GM12878 (cell line): ENCODE data around the gene NFAT5.

ENCODE experiments used
- CBFB ChIP-seq: IDR thresholded peaks from 2 replicates; pipeline ENCODE4 v1.6.1; 2016; ENCODE audit warnings: antibody characterized with exemption, low read depth
- CTCF ChIP-seq, 3 experiments: IDR thresholded peaks in 2 of 3; conservative IDR thresholded peaks in 1 of 3; 2 replicates each; pipeline ENCODE4 v1.5.1; 2011; ENCODE audit warnings: low read depth in 3 of 3, low read length in 3 of 3, mild to moderate bottlenecking in 3 of 3, control low read depth in 2 of 3, moderate library complexity in 2 of 3, inconsistent platforms in 1 of 3, mixed read lengths in 1 of 3; ENCODE audit not compliant: control insufficient read depth in 2 of 3, insufficient read depth in 1 of 3; ENCODE audit errors: extremely low read depth in 1 of 3
- EGR1 ChIP-seq, 2 experiments: IDR thresholded peaks; 1 replicate in 1 of 2; 2 replicates in 1 of 2; pipeline ENCODE4 v1.6.1; 2011 to 2012; ENCODE audit warnings: low read depth in 2 of 2, low read length in 2 of 2, borderline replicate concordance in 1 of 2, mild to moderate bottlenecking in 1 of 2, moderate library complexity in 1 of 2
- EP300 ChIP-seq, 2 experiments: fragments of 150-350 bp in 1 of 2; IDR thresholded peaks; 2 replicates each; pipeline ENCODE4 v1.6.1; 2011 to 2012; ENCODE audit warnings: low read depth in 2 of 2, low read length in 2 of 2, borderline replicate concordance in 1 of 2, improper control_type of control experiment in 1 of 2, inconsistent platforms in 1 of 2; ENCODE audit not compliant: control insufficient read depth in 1 of 2
- EZH2 ChIP-seq: IDR thresholded peaks from 2 replicates; pipeline ENCODE4 v1.6.1; 2012; ENCODE audit warnings: low read depth, mild to moderate bottlenecking, control low read depth, inconsistent platforms, low read length, borderline replicate concordance; ENCODE audit not compliant: control insufficient read depth
- IKZF2 ChIP-seq, 2 experiments: fragments of 450-650 bp; IDR thresholded peaks; 2 replicates each; pipeline ENCODE4 v1.6.1; 2017; ENCODE audit warnings: mild to moderate bottlenecking in 2 of 2, moderate library complexity in 2 of 2
- IRF4 ChIP-seq: IDR thresholded peaks from 2 replicates; pipeline ENCODE4 v1.6.1; 2011; ENCODE audit warnings: low read depth, low read length
- MXI1 ChIP-seq: fragments of 150-350 bp; IDR thresholded peaks from 2 replicates; pipeline ENCODE4 v1.6.1; 2011; ENCODE audit warnings: low read depth, mild to moderate bottlenecking, inconsistent platforms, low read length, improper control_type of control experiment
- POLR2A ChIP-seq: IDR thresholded peaks from 2 replicates; pipeline ENCODE4 v1.6.1; 2011; ENCODE audit warnings: low read depth, mild to moderate bottlenecking, low read length
- SMC3 ChIP-seq: IDR thresholded peaks from 2 replicates; pipeline ENCODE4 v1.6.1; 2011; ENCODE audit warnings: low read length, improper control_type of control experiment, borderline replicate concordance
- TARDBP ChIP-seq: IDR thresholded peaks from 2 replicates; pipeline ENCODE4 v1.6.1; 2016; ENCODE audit warnings: borderline replicate concordance
- TF ChIP-seq, protein P1 (sequence below): IDR thresholded peaks from 2 replicates; pipeline ENCODE4 v1.6.1; 2012; ENCODE audit warnings: mild to moderate bottlenecking, low read depth, low read length

DNA sequence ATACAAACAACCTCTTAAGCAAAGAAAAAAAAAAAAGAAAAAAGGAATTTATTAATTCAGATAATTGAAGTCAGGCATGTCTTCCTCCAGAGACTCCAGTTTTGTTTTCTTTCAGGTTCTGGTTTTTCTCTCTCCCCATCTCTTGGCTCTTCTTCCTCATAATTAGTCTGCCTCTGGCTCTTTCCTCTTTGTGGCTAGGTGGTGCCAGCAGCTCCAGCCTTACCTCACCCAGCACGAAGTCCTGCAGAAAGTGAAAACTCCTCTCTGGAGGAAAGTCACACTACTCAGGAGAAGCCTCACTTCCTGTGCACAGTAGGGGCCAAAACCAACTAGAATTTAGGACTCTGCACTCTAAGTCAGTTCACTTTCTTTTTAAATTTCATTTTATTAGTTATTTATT, 10.3 kb upstream of the NFAT5 start:
- no peak for TF ChIP-seq MXI1
- no peak for TF ChIP-seq CTCF (IDR thresholded peaks at IDR 0.05 in 2 of 3, conservative IDR thresholded peaks at IDR 0.05 in 1 of 3; ENCODE audit: control insufficient read depth in 2 of 3, extremely low read depth in 1 of 3, insufficient read depth in 1 of 3, low read depth in 3 of 3, low read length in 3 of 3)
- TF ChIP-seq TARDBP: no peak
- no peak for TF ChIP-seq SMC3
- no peak for TF ChIP-seq EGR1 (IDR thresholded peaks at IDR 0.05; ENCODE audit: borderline replicate concordance in 1 of 2, low read depth in 2 of 2, low read length in 2 of 2)
- no peak for TF ChIP-seq EZH2
- no peak for TF ChIP-seq POLR2A
- no peak for TF ChIP-seq IRF4
- TF ChIP-seq, protein P1, sequence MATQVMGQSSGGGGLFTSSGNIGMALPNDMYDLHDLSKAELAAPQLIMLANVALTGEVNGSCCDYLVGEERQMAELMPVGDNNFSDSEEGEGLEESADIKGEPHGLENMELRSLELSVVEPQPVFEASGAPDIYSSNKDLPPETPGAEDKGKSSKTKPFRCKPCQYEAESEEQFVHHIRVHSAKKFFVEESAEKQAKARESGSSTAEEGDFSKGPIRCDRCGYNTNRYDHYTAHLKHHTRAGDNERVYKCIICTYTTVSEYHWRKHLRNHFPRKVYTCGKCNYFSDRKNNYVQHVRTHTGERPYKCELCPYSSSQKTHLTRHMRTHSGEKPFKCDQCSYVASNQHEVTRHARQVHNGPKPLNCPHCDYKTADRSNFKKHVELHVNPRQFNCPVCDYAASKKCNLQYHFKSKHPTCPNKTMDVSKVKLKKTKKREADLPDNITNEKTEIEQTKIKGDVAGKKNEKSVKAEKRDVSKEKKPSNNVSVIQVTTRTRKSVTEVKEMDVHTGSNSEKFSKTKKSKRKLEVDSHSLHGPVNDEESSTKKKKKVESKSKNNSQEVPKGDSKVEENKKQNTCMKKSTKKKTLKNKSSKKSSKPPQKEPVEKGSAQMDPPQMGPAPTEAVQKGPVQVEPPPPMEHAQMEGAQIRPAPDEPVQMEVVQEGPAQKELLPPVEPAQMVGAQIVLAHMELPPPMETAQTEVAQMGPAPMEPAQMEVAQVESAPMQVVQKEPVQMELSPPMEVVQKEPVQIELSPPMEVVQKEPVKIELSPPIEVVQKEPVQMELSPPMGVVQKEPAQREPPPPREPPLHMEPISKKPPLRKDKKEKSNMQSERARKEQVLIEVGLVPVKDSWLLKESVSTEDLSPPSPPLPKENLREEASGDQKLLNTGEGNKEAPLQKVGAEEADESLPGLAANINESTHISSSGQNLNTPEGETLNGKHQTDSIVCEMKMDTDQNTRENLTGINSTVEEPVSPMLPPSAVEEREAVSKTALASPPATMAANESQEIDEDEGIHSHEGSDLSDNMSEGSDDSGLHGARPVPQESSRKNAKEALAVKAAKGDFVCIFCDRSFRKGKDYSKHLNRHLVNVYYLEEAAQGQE: no peak
- TF ChIP-seq CBFB: no peak
- no peak for TF ChIP-seq IKZF2 (IDR thresholded peaks at IDR 0.05)
- TF ChIP-seq EP300 (IDR thresholded peaks at IDR 0.05; ENCODE audit: borderline replicate concordance in 1 of 2, control insufficient read depth in 1 of 2, low read depth in 2 of 2, low read length in 2 of 2): no peak
